Activated CD4-positive, alpha-beta T cell treated with anti-CD3 and anti-CD28 coated beads, Interleukin-2, amount 10 ng/mL, durations not matched to agents 24 days and 14 days (primary cell): Measurements from ENCODE around the gene SH2D3A. TPM values are rescaled to one million over a fixed set of nuclear protein-coding genes. Genes with fewer than 3 reads are reported as not detected.
"Not testable (repeated sequence)": the region's sequence is repeated elsewhere in the genome, so short reads cannot be mapped to it uniquely, and the experiment has no call there.

Experiments used
- DNase-seq: peaks from one replicate; pipeline ENCODE4 v3.0.0; 2022
- H3K27ac Mint-ChIP-seq: one replicate; pipeline ENCODE4 v1.8.0; 2022; ENCODE audit warnings: mild to moderate bottlenecking, mixed read lengths
- H3K27me3 Mint-ChIP-seq: one replicate; pipeline ENCODE4 v1.8.0; 2022; ENCODE audit warnings: mixed read lengths
- H3K36me3 Mint-ChIP-seq: one replicate; pipeline ENCODE4 v1.8.0; 2022; ENCODE audit warnings: low read depth, mild to moderate bottlenecking, mixed read lengths
- H3K4me1 Mint-ChIP-seq: one replicate; pipeline ENCODE4 v1.8.0; 2021; ENCODE audit warnings: mixed read lengths
- H3K4me3 Mint-ChIP-seq: one replicate; pipeline ENCODE4 v1.8.0; 2022; ENCODE audit warnings: mild to moderate bottlenecking, moderate library complexity, mixed read lengths
- H3K9me3 Mint-ChIP-seq: one replicate; pipeline ENCODE4 v1.8.0; 2021; ENCODE audit warnings: mixed read lengths
- intact Hi-C: fragments of 100-400 bp; cut with micrococcal nuclease; formaldehyde crosslinking; loops from one replicate; pipeline ENCODE4 v1.15.1; 2023
- total RNA-seq: library from RNA; stranded (reverse); gene quantifications from 2 replicates; pipeline ENCODE4 v1.2.3, GENCODE V29; 2022

The SH2D3A gene
- total RNA-seq, 1 donor from 2014 or later = 11.0 TPM

DNA sequence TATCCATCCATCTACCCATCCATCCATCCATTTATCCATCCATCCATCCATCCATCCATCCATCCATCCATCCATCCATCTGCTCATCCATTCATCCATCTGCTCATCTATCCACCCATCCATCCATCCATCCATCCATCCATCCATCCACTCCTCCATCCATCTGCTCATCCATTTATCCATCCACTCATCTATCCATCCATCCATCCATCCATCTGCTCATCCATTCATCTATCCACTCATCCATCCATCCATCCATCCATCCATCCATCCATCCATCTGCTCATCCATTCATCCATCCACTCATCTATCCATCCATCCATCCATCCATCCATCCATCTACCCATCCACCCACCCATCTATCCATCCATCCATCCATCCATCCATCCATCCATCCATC lies 8.8 kb upstream of the SH2D3A start:
- H3K36me3 Mint-ChIP-seq = peaks cover 46% of the 10 kb centered on the region
- DNase-seq, H3K4me3 Mint-ChIP-seq, intact Hi-C loops, H3K27me3 Mint-ChIP-seq: not testable (repeated sequence)
- peaks cover 54% of the 10 kb centered on the region for H3K4me1 Mint-ChIP-seq
- peak overlapping the region; percentile 14 for H3K27ac Mint-ChIP-seq
- peaks cover 22% of the 10 kb centered on the region for H3K9me3 Mint-ChIP-seq

DNA sequence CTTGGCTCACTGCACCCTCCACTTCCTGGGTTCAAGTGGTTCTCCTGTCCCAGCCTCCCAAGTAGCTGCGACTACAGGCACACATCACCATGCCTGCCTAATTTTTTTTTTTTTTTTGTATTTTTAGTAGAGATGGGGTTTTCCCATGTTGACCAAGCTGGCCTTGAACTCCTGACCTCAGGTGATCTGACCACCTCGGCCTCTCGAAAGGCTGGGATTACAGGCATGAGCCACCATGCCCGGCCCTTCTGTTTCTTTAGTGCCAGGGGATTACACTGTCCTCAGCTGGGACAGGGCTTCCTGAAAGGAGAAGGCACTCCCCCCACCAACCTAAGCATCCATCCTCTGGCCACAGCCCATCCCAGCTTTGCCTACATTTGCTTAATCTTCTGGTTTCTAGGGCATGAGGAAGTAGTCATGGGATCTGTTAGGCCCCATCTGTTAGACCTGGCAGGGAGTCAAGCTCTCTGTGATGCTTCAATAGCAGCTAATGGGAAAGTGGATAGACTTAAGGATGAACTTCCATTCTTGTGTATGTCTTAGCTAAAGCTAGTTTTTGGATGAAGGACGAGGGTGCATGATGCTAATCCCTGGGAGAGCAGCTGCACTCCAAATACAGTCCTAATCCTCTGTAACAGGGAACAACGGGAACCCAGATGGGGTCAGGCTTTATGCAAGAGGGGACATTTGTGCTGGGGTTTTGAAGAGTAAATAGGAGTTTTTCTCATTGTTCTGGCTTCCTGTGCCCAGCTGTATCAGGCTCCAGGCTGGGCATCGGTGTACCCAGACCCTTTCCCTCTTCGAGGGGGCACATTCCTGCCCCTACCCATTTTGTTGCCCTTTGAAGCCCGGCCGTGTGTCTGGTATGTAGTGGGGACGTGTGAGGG lies 7.8 kb upstream of the SH2D3A start:
- Mint-ChIP-seq H3K27me3 (no peaks in the 10 kb centered on the region), H3K36me3 (peaks cover 42% of the 10 kb centered on the region), H3K27ac (peak overlapping the region; percentile 63), H3K4me1 (peaks cover 54% of the 10 kb centered on the region), H3K4me3 (peak overlapping the region; percentile 70), H3K9me3 (peaks cover 22% of the 10 kb centered on the region)
- intact Hi-C loops = no loop called here
- DNase-seq = no peak

GRCh38 chr19:6773323-6773931 lies 6.2 kb upstream of the SH2D3A start:
- H3K27ac Mint-ChIP-seq = peak overlapping the region; percentile 95
- H3K9me3 Mint-ChIP-seq = peaks cover 22% of the 10 kb centered on the region
- peaks cover 52% of the 10 kb centered on the region for H3K4me1 Mint-ChIP-seq
- H3K36me3 Mint-ChIP-seq = peaks cover 41% of the 10 kb centered on the region
- no peaks in the 10 kb centered on the region for H3K27me3 Mint-ChIP-seq
- intact Hi-C loops = loop anchor here (1.0 to 2.0 kb wide), 2 partner anchors 28 to 41 kb away; no protein-coding TSS in a partner anchor
- H3K4me3 Mint-ChIP-seq = peak overlapping the region; percentile 99
- DNase-seq = peak; percentile 86

DNA sequence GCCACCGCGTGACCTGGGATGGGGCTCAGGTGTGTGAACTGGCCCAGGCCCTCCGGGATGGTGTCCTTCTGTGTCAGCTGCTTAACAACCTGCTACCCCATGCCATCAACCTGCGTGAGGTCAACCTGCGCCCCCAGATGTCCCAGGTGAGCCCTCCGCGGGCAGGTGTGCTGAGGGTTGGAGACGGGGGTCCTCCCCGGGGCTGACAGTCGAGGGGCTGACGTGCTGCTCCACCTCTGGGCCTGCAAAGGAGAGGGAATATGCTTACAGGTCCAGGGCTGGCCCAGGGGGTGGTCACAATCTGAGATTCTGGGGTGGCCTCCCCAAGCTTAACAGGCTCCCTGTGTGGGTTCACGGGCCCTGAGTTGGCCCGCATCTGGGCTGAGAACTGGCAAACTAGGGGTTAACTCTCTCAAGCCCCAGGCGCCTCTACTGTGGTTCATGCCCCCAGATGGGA lies 5.7 kb upstream of the SH2D3A start:
- peak overlapping the region; percentile 99 for H3K4me3 Mint-ChIP-seq
- peaks cover 35% of the 10 kb centered on the region for H3K36me3 Mint-ChIP-seq
- peaks cover 22% of the 10 kb centered on the region for H3K9me3 Mint-ChIP-seq
- no peak for DNase-seq
- H3K27ac Mint-ChIP-seq = peak overlapping the region; percentile 95
- H3K4me1 Mint-ChIP-seq = peaks cover 52% of the 10 kb centered on the region
- H3K27me3 Mint-ChIP-seq = no peaks in the 10 kb centered on the region
- intact Hi-C loops = loop anchor here (1.0 to 2.0 kb wide), 5 partner anchors 28 to 256 kb away; no protein-coding TSS in a partner anchor

DNA sequence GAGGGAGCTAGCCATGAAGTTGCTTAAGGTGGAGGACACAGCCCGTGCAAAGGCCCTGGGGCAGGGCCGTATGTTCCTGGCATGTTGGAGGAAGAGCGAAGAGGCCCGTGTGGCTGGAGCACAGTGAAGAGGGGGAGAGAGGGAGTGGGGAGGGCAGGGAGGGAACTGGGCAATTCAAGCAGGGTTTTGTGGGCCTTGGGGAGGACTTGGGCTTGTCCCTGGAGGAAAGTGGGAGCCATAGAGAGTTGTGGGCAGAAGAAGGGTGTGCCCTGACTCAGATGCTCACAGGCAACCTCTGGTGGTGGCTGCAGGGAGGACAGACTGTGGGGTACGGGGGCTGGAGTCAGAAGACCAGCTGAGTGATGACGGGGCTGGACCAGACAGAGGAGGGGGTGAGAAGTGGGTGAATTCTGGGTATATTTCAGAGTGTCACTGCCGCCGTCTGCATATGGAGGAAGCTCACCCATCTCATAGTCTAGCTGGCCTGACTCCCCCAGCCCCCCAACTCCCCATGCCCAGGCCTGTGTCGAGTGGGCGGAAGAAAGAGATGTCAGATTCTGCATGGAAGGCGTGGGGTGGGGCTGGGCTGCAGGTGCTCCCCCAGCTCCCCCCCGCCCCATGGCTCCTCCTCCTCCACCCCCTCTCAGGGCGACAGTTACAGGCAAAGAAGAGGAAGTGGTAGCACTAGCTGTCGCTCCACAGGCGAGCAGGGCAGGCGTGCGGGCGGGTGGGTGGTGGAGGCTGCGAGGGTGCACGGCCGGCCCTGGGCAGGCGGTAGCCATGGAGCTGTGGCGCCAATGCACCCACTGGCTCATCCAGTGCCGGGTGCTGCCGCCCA lies 5.0 kb upstream of the SH2D3A start, which contains the start of gene VAV1:
Gene VAV1 (plus strand): TSS at position 681 of the 838 bp plus-strand sequence. CDS start 100 bp downstream, at position 781.
- peak; percentile 92 for DNase-seq
- Mint-ChIP-seq H3K27ac (peak within 1 kb of the TSS; percentile 95), H3K4me3 (peak within 1 kb of the TSS; percentile 99), H3K27me3 (no peaks in the 10 kb centered on the region), H3K4me1 (peaks cover 53% of the 10 kb centered on the region), H3K9me3 (peaks cover 21% of the 10 kb centered on the region), H3K36me3 (peaks cover 31% of the 10 kb centered on the region)
- intact Hi-C loops = loop anchor here (1.0 to 2.0 kb wide), 4 partner anchors 34 to 255 kb away; no protein-coding TSS in a partner anchor

- not testable (repeated sequence) for DNase-seq, H3K27me3 Mint-ChIP-seq
- Mint-ChIP-seq H3K36me3 (peaks cover 25% of the 10 kb centered on the region), H3K4me1 (peaks cover 52% of the 10 kb centered on the region), H3K27ac (peak overlapping the region; percentile 95), H3K4me3 (peak overlapping the region; percentile 99), H3K9me3 (peaks cover 16% of the 10 kb centered on the region)
- intact Hi-C loops = loop anchor here (1.0 to 2.0 kb wide), 4 partner anchors 33 to 254 kb away; no protein-coding TSS in a partner anchor
These were observed 4.4 kb upstream of the SH2D3A start for GRCh38 chr19:6771648-6772027.

DNA sequence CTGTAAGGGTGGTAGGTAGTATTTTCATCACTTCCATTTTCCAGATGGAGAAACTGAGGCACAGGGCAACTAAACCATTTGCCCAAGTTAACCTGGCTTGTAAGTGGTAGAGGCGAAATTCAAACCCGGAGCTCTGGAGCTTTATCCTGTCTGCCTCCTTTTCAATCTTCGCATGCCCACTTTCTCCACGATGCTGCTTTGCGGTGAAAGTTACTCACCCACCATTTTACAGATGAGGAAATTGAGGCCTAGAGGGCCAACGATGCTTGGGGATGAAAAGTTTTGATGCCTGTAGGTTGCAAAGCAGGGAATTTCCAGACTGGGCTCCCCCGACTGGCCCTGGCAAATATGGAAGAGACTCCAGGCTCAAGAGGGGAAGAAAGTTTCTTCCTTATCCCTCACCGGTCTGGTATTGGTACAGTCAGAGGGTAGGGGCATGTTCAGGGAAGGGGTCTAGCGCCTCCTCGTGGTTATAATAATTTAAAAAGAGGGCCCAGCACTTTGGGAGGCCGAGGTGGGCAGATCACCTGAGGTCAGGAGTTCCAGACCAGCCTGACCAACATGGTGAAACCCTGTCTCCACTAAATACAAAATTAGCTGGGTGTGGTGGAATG lies 1.9 kb upstream of the SH2D3A start:
- H3K4me3 Mint-ChIP-seq = no peak overlapping the region
- peaks cover 8% of the 10 kb centered on the region for H3K36me3 Mint-ChIP-seq
- intact Hi-C loops = no loop called here
- H3K27ac Mint-ChIP-seq = peak overlapping the region; percentile 66
- DNase-seq = peak; percentile 66
- H3K4me1 Mint-ChIP-seq = peaks cover 52% of the 10 kb centered on the region
- H3K9me3 Mint-ChIP-seq = peaks cover 3% of the 10 kb centered on the region
- no peaks in the 10 kb centered on the region for H3K27me3 Mint-ChIP-seq

DNA sequence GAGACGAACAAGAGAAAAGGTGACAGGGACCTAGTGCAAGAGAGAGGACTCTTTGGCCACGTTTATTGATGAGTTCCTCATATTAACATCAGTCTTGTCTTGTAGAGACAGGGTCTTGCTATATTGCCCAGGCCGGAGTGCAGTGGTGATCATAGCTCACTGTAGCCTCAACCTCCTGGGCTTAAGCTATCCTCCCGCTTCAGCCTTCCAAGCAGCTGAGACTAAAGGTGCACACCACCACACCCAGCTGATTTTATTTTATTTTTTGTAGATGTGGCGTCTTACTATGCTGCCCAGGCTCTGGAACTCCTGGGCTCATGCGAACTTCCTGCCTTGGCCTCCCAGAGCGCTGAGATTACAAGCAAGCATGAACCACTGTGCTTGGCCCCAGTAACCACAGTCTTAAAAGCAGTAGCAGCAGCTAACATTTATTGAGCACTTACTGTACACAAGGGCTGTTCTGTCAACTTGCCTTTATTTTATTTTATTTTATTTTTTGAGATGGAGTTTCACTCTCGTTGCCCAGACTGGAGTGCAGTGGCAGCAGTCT lies 1.1 kb upstream of the SH2D3A start:
- peaks cover 2% of the 10 kb centered on the region for H3K36me3 Mint-ChIP-seq
- no peaks in the 10 kb centered on the region for H3K9me3 Mint-ChIP-seq
- H3K4me1 Mint-ChIP-seq = peaks cover 46% of the 10 kb centered on the region
- peak overlapping the region; percentile 88 for H3K4me3 Mint-ChIP-seq
- peak overlapping the region; percentile 92 for H3K27ac Mint-ChIP-seq
- DNase-seq = peak; percentile 76
- intact Hi-C loops = no loop called here
- H3K27me3 Mint-ChIP-seq = no peaks in the 10 kb centered on the region

DNA sequence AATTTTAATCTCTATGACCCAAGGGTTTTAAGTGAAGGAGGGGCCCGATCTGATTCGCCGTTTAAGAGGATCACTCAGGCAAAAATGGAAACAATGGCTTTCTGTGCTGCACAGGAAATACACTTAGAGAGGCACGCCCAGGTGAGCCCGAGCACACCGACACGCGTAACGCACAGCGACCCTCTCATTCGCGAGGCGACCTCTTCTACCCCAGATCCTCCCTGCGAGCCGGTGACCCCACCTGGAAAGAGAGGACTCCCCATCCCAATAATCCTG lies 216 bp downstream of the SH2D3A start:
- Mint-ChIP-seq H3K4me3 (peak overlapping the region; percentile 88), H3K4me1 (peaks cover 41% of the 10 kb centered on the region), H3K36me3 (peaks cover 5% of the 10 kb centered on the region), H3K9me3 (no peaks in the 10 kb centered on the region), H3K27me3 (no peaks in the 10 kb centered on the region), H3K27ac (peak overlapping the region; percentile 92)
- intact Hi-C loops = loop anchor here (1.0 to 2.0 kb wide), 3 partner anchors 14 to 35 kb away; no protein-coding TSS in a partner anchor
- no peak for DNase-seq

- peak overlapping the region; percentile 92 for H3K27ac Mint-ChIP-seq
- peaks cover 36% of the 10 kb centered on the region for H3K4me1 Mint-ChIP-seq
- no peaks in the 10 kb centered on the region for H3K27me3 Mint-ChIP-seq
- H3K36me3 Mint-ChIP-seq = peaks cover 7% of the 10 kb centered on the region
- no peaks in the 10 kb centered on the region for H3K9me3 Mint-ChIP-seq
- H3K4me3 Mint-ChIP-seq = peak overlapping the region; percentile 88
- intact Hi-C loops = loop anchor here (1.0 to 2.0 kb wide), 3 partner anchors 14 to 36 kb away; no protein-coding TSS in a partner anchor
- peak; percentile 70 for DNase-seq
These were observed 716 bp downstream of the SH2D3A start for GRCh38 chr19:6766357-6767080.

- intact Hi-C loops = loop anchor here (2.0 kb wide), 1 partner anchor 13 kb away; no protein-coding TSS in a partner anchor
- DNase-seq = peak; percentile 66
These were observed 1.4 kb downstream of the SH2D3A start for GRCh38 chr19:6765738-6766356.

GRCh38 chr19:6762253-6762797 lies 4.9 kb downstream of the SH2D3A start:
- DNase-seq, intact Hi-C loops, H3K27me3 Mint-ChIP-seq, H3K4me3 Mint-ChIP-seq, H3K27ac Mint-ChIP-seq, H3K9me3 Mint-ChIP-seq: not testable (repeated sequence)
- Mint-ChIP-seq H3K4me1 (peaks cover 21% of the 10 kb centered on the region), H3K36me3 (peaks cover 29% of the 10 kb centered on the region)

More at GRCh38 chr19:6765738-6766356, 1.4 kb downstream of the SH2D3A start:
- Mint-ChIP-seq H3K9me3 (no peaks in the 10 kb centered on the region), H3K4me3 (peak overlapping the region; percentile 88), H3K36me3 (peaks cover 13% of the 10 kb centered on the region), H3K27ac (peak overlapping the region; percentile 92), H3K27me3 (no peaks in the 10 kb centered on the region), H3K4me1 (peaks cover 35% of the 10 kb centered on the region)
